Liver (tissue), 9 donors: ENCODE data around the gene IFNLR1. TPM values are rescaled to one million over a fixed set of nuclear protein-coding genes. Genes with fewer than 3 reads are reported as not detected.

Source experiments
- DNase-seq: peaks from one replicate; pipeline ENCODE4 v3.0.0-alpha.2; 2017; ENCODE audit warnings: low spot score
- H3K27ac ChIP-seq, 2 donors: one replicate each; pipeline ENCODE4 v1.7.0; 2013; ENCODE audit warnings: inconsistent platforms in 2 of 2, low read length in 2 of 2, control low read depth in 1 of 2, low read depth in 1 of 2, mild to moderate bottlenecking in 1 of 2
- H3K27me3 ChIP-seq, 4 donors: one replicate each; pipeline versions ENCODE4 v1.6.1 to v1.7.0; 2013; ENCODE audit warnings: low read length in 3 of 4, inconsistent platforms in 1 of 4, mild to moderate bottlenecking in 1 of 4, moderate library complexity in 1 of 4; ENCODE audit not compliant: control insufficient read depth in 4 of 4, insufficient read depth in 4 of 4
- H3K36me3 ChIP-seq, 4 donors: one replicate each; pipeline versions ENCODE4 v1.6.1 to v1.7.0; 2013; ENCODE audit warnings: low read length in 3 of 4, mild to moderate bottlenecking in 3 of 4, low read depth in 1 of 4, moderate library complexity in 1 of 4; ENCODE audit not compliant: control insufficient read depth in 4 of 4, insufficient read depth in 3 of 4
- H3K4me1 ChIP-seq, 4 donors: one replicate each; pipeline versions ENCODE4 v1.6.1 to v1.7.0; 2013; ENCODE audit warnings: low read length in 3 of 4, mild to moderate bottlenecking in 3 of 4, moderate library complexity in 1 of 4; ENCODE audit not compliant: control insufficient read depth in 4 of 4, insufficient read depth in 4 of 4
- H3K4me3 ChIP-seq, 3 donors: one replicate each; pipeline versions ENCODE4 v1.6.1 to v1.7.0; 2013; ENCODE audit warnings: low read length in 3 of 3, control low read depth in 1 of 3, low read depth in 1 of 3, mild to moderate bottlenecking in 1 of 3
- H3K9ac ChIP-seq, 2 donors: one replicate each; pipeline ENCODE4 v1.7.0; 2013; ENCODE audit warnings: low read length in 2 of 2, mild to moderate bottlenecking in 2 of 2, moderate library complexity in 2 of 2, control low read depth in 1 of 2, low read depth in 1 of 2
- H3K9me3 ChIP-seq, 4 donors: one replicate each; pipeline versions ENCODE4 v1.6.1 to v1.7.0; 2013; ENCODE audit warnings: low read length in 3 of 4; ENCODE audit not compliant: control insufficient read depth in 4 of 4
- EGR1 ChIP-seq, 2 donors: IDR thresholded peaks; 2 replicates each; pipeline ENCODE4 v1.6.1; 2016 to 2018; ENCODE audit warnings: antibody characterized with exemption in 2 of 2, low read depth in 2 of 2
- FOXA1 ChIP-seq: IDR thresholded peaks from 2 replicates; pipeline ENCODE4 v1.6.1; 2016; ENCODE audit warnings: antibody characterized with exemption
- FOXA2 ChIP-seq: IDR thresholded peaks from 2 replicates; pipeline ENCODE4 v1.6.1; 2016; ENCODE audit warnings: antibody characterized with exemption
- GABPA ChIP-seq, 2 donors: IDR thresholded peaks in 1 of 2; conservative IDR thresholded peaks in 1 of 2; 2 replicates each; pipeline ENCODE4 v1.6.1; 2016; ENCODE audit warnings: antibody characterized with exemption in 2 of 2, mild to moderate bottlenecking in 1 of 2, moderate library complexity in 1 of 2
- HNF4A ChIP-seq, 2 donors: conservative IDR thresholded peaks; 2 replicates each; pipeline ENCODE4 v1.6.1; 2016; ENCODE audit warnings: antibody characterized with exemption in 2 of 2, mild to moderate bottlenecking in 2 of 2
- HNF4G ChIP-seq: IDR thresholded peaks from 2 replicates; pipeline ENCODE4 v1.6.1; 2016; ENCODE audit warnings: antibody characterized with exemption
- JUND ChIP-seq, 2 donors: IDR thresholded peaks; 2 replicates each; pipeline ENCODE4 v1.6.1; 2016; ENCODE audit warnings: antibody characterized with exemption in 2 of 2
- NR2F2 ChIP-seq: IDR thresholded peaks from 2 replicates; pipeline ENCODE4 v1.6.1; 2016; ENCODE audit warnings: antibody characterized with exemption
- RAD21 ChIP-seq, 2 donors: IDR thresholded peaks; 2 replicates each; pipeline ENCODE4 v1.6.1; 2016; ENCODE audit warnings: antibody characterized with exemption in 2 of 2, mild to moderate bottlenecking in 2 of 2
- RXRA ChIP-seq, 2 donors: IDR thresholded peaks; 2 replicates each; pipeline ENCODE4 v1.6.1; 2017 to 2018; ENCODE audit warnings: antibody characterized with exemption in 2 of 2, mild to moderate bottlenecking in 1 of 2
- SP1 ChIP-seq: IDR thresholded peaks from 2 replicates; pipeline ENCODE4 v1.6.1; 2018; ENCODE audit warnings: antibody characterized with exemption, mild to moderate bottlenecking
- TAF1 ChIP-seq: conservative IDR thresholded peaks from 2 replicates; pipeline ENCODE4 v1.6.1; 2016; ENCODE audit warnings: antibody characterized with exemption, mild to moderate bottlenecking
- YY1 ChIP-seq: IDR thresholded peaks from 2 replicates; pipeline ENCODE4 v1.6.1; 2016; ENCODE audit warnings: antibody characterized with exemption, mild to moderate bottlenecking
- WGBS: extraction: QIAGEN DNeasy Blood & Tissue Kit; methylation state at CpG from one replicate; pipeline ENCODE4 v1.1.7; 2013; 5-methylcytosine and 5-hydroxymethylcytosine counted together
- polyA plus RNA-seq, 2 donors: library from polyadenylated mRNA; stranded (reverse) in 1 of 2; unstranded in 1 of 2; fragments of 200-250 nt in 1 of 2; fragments of >200 nt in 1 of 2; fragmentation: Nextera tagmentation in 1 of 2; extraction: Ambion mirVana in 1 of 2; gene quantifications; one replicate each; pipeline versions ENCODE4 v1.2.1 to v1.2.3, GENCODE V29; 2013 to 2015
- total RNA-seq, 2 donors: library from RNA; depleted of rRNA; stranded (reverse); fragments of >200 nt; gene quantifications; one replicate each; pipeline ENCODE4 v1.2.3, GENCODE V29; 2014
- TF ChIP-seq, protein P1 (sequence below): IDR thresholded peaks from 2 replicates; pipeline ENCODE4 v1.6.1; 2016; ENCODE audit warnings: antibody characterized with exemption, mild to moderate bottlenecking
- TF ChIP-seq, protein P2 (sequence below): fragments of 150-350 bp; IDR thresholded peaks from 2 replicates; pipeline ENCODE4 v1.5.1; 2017; ENCODE audit warnings: improper control_type of control experiment, low read depth, low read length; ENCODE audit not compliant: missing input control
- TF ChIP-seq, protein P3 (sequence below): IDR thresholded peaks from 2 replicates; pipeline ENCODE4 v1.6.1; 2016; ENCODE audit warnings: antibody characterized with exemption
- TF ChIP-seq, protein P4 (sequence below): IDR thresholded peaks from 2 replicates; pipeline ENCODE4 v1.6.1; 2016; ENCODE audit warnings: antibody characterized with exemption
- donor health status: healthy.
- donor health status: healthy.
- donor health status: healthy.
- donor health status: healthy.
- donor health status: healthy.

IFNLR1 gene
- total and polyA plus RNA-seq, 4 donors = 2.2 to 6.4 (median 3.5) TPM

DNA sequence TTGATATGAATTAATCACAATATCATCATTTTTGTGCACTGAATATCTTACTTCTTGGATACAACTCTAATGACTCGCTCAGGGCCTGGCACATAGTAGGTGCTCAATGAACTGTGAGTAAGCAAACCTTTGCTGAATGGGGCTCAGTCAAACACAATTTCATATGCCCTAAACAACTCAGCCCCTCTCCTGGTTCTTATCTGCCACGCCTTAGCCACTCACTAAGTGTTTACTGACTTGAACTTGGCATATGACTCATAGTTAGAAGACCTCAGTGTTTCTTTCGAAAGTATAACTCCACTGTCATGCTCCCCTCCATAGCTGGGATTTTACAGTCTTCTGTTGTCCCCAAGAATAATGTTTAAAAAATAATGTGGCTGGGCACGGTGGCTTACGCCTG is 4.8 kb upstream of the IFNLR1 start:
- TF ChIP-seq TAF1 (no peak), FOXA2 (no peak), YY1 (no peak), HNF4G (no peak), HNF4A (conservative IDR thresholded peaks at IDR 0.05) (no peak), GABPA (IDR thresholded peaks at IDR 0.05 in 1 of 2, conservative IDR thresholded peaks at IDR 0.05 in 1 of 2) (no peak), EGR1 (IDR thresholded peaks at IDR 0.05; ENCODE audit: low read depth in 2 of 2) (no peak), SP1 (no peak), NR2F2 (no peak), JUND (IDR thresholded peaks at IDR 0.05) (no peak)
- TF ChIP-seq, protein P1, sequence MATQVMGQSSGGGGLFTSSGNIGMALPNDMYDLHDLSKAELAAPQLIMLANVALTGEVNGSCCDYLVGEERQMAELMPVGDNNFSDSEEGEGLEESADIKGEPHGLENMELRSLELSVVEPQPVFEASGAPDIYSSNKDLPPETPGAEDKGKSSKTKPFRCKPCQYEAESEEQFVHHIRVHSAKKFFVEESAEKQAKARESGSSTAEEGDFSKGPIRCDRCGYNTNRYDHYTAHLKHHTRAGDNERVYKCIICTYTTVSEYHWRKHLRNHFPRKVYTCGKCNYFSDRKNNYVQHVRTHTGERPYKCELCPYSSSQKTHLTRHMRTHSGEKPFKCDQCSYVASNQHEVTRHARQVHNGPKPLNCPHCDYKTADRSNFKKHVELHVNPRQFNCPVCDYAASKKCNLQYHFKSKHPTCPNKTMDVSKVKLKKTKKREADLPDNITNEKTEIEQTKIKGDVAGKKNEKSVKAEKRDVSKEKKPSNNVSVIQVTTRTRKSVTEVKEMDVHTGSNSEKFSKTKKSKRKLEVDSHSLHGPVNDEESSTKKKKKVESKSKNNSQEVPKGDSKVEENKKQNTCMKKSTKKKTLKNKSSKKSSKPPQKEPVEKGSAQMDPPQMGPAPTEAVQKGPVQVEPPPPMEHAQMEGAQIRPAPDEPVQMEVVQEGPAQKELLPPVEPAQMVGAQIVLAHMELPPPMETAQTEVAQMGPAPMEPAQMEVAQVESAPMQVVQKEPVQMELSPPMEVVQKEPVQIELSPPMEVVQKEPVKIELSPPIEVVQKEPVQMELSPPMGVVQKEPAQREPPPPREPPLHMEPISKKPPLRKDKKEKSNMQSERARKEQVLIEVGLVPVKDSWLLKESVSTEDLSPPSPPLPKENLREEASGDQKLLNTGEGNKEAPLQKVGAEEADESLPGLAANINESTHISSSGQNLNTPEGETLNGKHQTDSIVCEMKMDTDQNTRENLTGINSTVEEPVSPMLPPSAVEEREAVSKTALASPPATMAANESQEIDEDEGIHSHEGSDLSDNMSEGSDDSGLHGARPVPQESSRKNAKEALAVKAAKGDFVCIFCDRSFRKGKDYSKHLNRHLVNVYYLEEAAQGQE = no peak
- TF ChIP-seq, protein P2, sequence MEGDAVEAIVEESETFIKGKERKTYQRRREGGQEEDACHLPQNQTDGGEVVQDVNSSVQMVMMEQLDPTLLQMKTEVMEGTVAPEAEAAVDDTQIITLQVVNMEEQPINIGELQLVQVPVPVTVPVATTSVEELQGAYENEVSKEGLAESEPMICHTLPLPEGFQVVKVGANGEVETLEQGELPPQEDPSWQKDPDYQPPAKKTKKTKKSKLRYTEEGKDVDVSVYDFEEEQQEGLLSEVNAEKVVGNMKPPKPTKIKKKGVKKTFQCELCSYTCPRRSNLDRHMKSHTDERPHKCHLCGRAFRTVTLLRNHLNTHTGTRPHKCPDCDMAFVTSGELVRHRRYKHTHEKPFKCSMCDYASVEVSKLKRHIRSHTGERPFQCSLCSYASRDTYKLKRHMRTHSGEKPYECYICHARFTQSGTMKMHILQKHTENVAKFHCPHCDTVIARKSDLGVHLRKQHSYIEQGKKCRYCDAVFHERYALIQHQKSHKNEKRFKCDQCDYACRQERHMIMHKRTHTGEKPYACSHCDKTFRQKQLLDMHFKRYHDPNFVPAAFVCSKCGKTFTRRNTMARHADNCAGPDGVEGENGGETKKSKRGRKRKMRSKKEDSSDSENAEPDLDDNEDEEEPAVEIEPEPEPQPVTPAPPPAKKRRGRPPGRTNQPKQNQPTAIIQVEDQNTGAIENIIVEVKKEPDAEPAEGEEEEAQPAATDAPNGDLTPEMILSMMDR = no peak
- TF ChIP-seq, protein P3, sequence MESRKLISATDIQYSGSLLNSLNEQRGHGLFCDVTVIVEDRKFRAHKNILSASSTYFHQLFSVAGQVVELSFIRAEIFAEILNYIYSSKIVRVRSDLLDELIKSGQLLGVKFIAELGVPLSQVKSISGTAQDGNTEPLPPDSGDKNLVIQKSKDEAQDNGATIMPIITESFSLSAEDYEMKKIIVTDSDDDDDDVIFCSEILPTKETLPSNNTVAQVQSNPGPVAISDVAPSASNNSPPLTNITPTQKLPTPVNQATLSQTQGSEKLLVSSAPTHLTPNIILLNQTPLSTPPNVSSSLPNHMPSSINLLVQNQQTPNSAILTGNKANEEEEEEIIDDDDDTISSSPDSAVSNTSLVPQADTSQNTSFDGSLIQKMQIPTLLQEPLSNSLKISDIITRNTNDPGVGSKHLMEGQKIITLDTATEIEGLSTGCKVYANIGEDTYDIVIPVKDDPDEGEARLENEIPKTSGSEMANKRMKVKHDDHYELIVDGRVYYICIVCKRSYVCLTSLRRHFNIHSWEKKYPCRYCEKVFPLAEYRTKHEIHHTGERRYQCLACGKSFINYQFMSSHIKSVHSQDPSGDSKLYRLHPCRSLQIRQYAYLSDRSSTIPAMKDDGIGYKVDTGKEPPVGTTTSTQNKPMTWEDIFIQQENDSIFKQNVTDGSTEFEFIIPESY = no peak
- no peak for DNase-seq

DNA sequence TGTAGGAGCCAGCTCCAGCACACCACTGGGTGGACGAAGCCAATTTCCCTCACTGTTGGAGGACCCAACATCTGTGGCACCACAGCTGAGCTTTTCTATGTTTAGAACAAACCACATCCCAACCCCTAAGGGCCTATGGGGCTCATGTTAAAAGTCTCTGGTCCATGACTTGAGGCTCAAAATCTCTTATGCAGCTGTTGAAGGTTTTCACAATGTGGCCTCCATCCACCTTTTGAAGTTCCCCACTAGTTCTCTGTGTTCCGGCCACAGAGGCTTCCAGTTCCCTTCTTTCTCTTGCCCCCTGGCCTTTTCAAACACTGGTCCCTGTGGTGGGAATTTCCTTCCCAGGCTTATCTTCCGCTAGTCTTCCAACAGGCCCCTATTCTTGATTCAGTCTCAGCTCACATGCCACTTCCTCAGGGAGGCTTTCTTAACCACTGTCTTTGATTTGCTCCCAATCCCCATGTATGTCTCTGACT is 3.9 kb upstream of the IFNLR1 start:
- H3K27ac ChIP-seq = peak overlapping the region in 1 of 2 donors; percentile 69
- H3K9ac ChIP-seq = no peak overlapping the region
- WGBS = 92% methylated on average over 3 of the region's 3 CpGs
- H3K4me3 ChIP-seq = no peak overlapping the region
- H3K4me1 ChIP-seq = peaks cover 7 to 26% (median 15%) of the 10 kb centered on the region in 4 donors
- no peak for DNase-seq
- no peaks in the 10 kb centered on the region for H3K27me3 ChIP-seq
- TF ChIP-seq NR2F2 (no peak), RAD21 (IDR thresholded peaks at IDR 0.05) (no peak), HNF4A (conservative IDR thresholded peaks at IDR 0.05) (no peak), SP1 (no peak), JUND (IDR thresholded peaks at IDR 0.05) (no peak), RXRA (IDR thresholded peaks at IDR 0.05) (no peak), YY1 (no peak), GABPA (IDR thresholded peaks at IDR 0.05 in 1 of 2, conservative IDR thresholded peaks at IDR 0.05 in 1 of 2) (no peak), HNF4G (no peak), FOXA1 (no peak)
- TF ChIP-seq, protein P4, sequence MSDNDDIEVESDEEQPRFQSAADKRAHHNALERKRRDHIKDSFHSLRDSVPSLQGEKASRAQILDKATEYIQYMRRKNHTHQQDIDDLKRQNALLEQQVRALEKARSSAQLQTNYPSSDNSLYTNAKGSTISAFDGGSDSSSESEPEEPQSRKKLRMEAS = no peak
- TF ChIP-seq, protein P2 = no peak
- TF ChIP-seq, protein P3 = no peak
- no peaks in the 10 kb centered on the region for H3K36me3 ChIP-seq
- H3K9me3 ChIP-seq = no peaks in the 10 kb centered on the region

More for the DNA sequence above, 4.8 kb upstream of the IFNLR1 start:
- Histone ChIP-seq H3K4me3 (no peak overlapping the region), H3K4me1 (peaks cover 6 to 22% (median 14%) of the 10 kb centered on the region in 4 donors), H3K27me3 (no peaks in the 10 kb centered on the region), H3K27ac (no peak overlapping the region), H3K36me3 (no peaks in the 10 kb centered on the region), H3K9ac (no peak overlapping the region), H3K9me3 (no peaks in the 10 kb centered on the region)
- 82% methylated on average over 5 of the region's 5 CpGs for WGBS
